Mucosa of descending colon (tissue), 3 donors: ENCODE results near the gene MYL9. TPM values are rescaled to one million over a fixed set of nuclear protein-coding genes. Genes with fewer than 3 reads are reported as not detected.

Experiments used
- ATAC-seq: fragments of 200-7000 bp; cut with Tn5 transposase; one replicate; pipeline ENCODE4 v1.9.1; 2020; ENCODE audit warnings: mild to moderate bottlenecking, moderate library complexity
- DNase-seq, 3 donors: peaks; one replicate each; pipeline ENCODE4 v3.0.0-alpha.2; 2020
- H3K36me3 ChIP-seq: fragments of 200-600 bp; one replicate; pipeline ENCODE4 v1.8.0; 2021; ENCODE audit warnings: low read depth, mild to moderate bottlenecking
- H3K4me1 ChIP-seq: fragments of 200-600 bp; one replicate; pipeline ENCODE4 v1.8.0; 2021; ENCODE audit warnings: low read depth, mild to moderate bottlenecking
- H3K4me3 ChIP-seq: fragments of 200-600 bp; one replicate; pipeline ENCODE4 v1.8.0; 2021; ENCODE audit warnings: mild to moderate bottlenecking
- H3K9me3 ChIP-seq: fragments of 200-600 bp; one replicate; pipeline ENCODE4 v1.8.0; 2021; ENCODE audit warnings: mild to moderate bottlenecking
- intact Hi-C, 2 donors: fragments of 100-400 bp; cut with DNase I in 1 of 2; cut with micrococcal nuclease in 1 of 2; formaldehyde crosslinking; loops; one replicate each; pipeline versions ENCODE4 v1.11.0 to v1.11.1; 2022; cut with DNase I, micrococcal nuclease
- total RNA-seq, 3 donors: library from RNA; stranded (reverse); fragmentation: NEBNext Ultra II Directional in 2 of 3; extraction: Animal tissue kit (Norgen Biotek cat#: 25700) in 2 of 3; gene quantifications; one replicate each; pipeline versions ENCODE4 v1.2.1 to v1.2.4, GENCODE V29; 2021 to 2023
- TF ChIP-seq, protein P1 (sequence below): fragments of 200-600 bp; IDR thresholded peaks from one replicate; pipeline ENCODE4 v1.8.0; 2022; ENCODE audit warnings: antibody characterized with exemption, mild to moderate bottlenecking
- donor health status: DM: no; HTN: no; CAD: no; lungs with moderate emphysema.
- donor health status: DM: no; HTN: no; CAD: no.
- donor health status: DM: no; HTN: yes; CAD: no.

MYL9 gene
- total RNA-seq, 3 donors from 2014 or later = 74.3 to 3,203 (median 259) TPM

DNA sequence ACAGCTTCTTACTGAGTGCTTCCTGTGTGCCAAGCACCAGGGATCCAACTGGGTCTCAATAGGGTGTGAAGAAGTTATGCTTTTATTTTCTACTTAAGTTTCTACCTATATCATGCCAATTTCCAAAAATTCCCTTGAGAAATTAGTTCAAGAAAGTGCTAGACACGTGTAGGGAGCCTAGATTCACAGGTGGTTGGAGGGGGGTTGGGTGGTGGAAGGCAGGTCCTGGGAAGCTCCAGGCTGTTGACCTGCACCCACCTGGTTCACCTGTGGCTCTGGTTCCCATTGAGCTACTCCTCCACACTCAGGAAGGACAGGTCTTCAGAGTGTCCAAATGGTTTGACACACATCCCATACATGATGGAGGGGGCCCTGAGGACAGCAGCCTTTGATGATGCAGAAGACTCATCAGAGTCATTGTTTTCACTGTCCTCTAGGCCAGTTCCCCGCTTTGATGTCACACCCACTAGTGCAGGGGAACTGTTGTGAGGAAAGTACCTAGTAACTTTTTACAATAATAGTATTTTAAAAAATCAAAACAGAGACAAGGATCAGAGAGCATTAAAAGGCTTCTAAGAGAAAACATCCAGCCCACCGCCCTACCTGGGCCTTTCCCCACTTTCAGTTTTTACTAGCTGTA, 39.8 kb upstream of the MYL9 start:
- TF ChIP-seq, protein P1, sequence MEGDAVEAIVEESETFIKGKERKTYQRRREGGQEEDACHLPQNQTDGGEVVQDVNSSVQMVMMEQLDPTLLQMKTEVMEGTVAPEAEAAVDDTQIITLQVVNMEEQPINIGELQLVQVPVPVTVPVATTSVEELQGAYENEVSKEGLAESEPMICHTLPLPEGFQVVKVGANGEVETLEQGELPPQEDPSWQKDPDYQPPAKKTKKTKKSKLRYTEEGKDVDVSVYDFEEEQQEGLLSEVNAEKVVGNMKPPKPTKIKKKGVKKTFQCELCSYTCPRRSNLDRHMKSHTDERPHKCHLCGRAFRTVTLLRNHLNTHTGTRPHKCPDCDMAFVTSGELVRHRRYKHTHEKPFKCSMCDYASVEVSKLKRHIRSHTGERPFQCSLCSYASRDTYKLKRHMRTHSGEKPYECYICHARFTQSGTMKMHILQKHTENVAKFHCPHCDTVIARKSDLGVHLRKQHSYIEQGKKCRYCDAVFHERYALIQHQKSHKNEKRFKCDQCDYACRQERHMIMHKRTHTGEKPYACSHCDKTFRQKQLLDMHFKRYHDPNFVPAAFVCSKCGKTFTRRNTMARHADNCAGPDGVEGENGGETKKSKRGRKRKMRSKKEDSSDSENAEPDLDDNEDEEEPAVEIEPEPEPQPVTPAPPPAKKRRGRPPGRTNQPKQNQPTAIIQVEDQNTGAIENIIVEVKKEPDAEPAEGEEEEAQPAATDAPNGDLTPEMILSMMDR = no peak
- H3K4me3 ChIP-seq = no peak overlapping the region
- no peak for DNase-seq
- intact Hi-C loops = no loop called here
- H3K9me3 ChIP-seq = no peaks in the 10 kb centered on the region
- no peak for ATAC-seq
- H3K4me1 ChIP-seq = no peaks in the 10 kb centered on the region
- peaks cover 4% of the 10 kb centered on the region for H3K36me3 ChIP-seq

DNA sequence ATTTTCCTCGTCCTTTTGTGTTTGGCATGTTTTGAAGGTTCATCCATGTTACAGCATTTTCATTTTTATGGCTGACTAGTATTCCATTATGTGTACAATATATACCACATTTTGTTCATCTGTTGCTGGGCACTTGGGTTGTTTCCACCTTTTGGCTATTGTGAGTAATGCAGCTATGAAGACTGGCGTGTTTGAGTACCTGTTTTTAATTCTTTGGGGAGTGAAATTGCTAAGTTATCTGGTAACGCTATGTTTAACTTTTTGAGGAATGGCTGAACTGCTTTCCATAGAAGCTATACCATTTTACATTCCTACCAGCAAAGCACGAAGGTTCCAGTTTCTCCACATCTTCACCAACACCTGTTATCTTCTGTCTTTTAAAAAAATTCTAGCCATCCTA, 37.0 kb upstream of the MYL9 start:
- ATAC-seq = no peak
- DNase-seq = no peak
- intact Hi-C loops = no loop called here
- TF ChIP-seq, protein P1 = no peak
- H3K4me1 ChIP-seq = no peaks in the 10 kb centered on the region
- no peaks in the 10 kb centered on the region for H3K36me3 ChIP-seq
- no peak overlapping the region for H3K4me3 ChIP-seq
- H3K9me3 ChIP-seq = no peaks in the 10 kb centered on the region

DNA sequence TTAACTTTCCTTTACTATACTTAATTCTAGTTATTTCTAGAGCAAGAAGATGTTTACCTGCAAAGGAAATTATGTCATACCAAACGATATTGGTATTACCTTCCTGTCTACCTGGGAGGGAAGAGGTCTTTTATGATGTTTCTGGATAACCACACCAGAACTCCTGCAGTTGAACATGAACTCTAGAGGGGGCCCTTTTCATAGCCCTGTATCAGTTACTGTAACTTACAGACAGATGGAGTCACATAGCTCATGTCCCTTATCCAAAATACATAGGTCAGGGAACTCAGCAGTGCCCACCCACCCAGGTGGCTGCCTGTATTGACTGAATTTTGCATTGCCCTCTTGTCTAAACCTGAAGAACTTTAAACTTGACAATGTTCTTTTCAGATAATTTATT, 35.1 kb upstream of the MYL9 start:
- H3K9me3 ChIP-seq = no peaks in the 10 kb centered on the region
- no peak for ATAC-seq
- TF ChIP-seq, protein P1 = no peak
- DNase-seq = no peak
- no peak overlapping the region for H3K4me3 ChIP-seq
- intact Hi-C loops = no loop called here
- H3K36me3 ChIP-seq = no peaks in the 10 kb centered on the region
- H3K4me1 ChIP-seq = no peaks in the 10 kb centered on the region

DNA sequence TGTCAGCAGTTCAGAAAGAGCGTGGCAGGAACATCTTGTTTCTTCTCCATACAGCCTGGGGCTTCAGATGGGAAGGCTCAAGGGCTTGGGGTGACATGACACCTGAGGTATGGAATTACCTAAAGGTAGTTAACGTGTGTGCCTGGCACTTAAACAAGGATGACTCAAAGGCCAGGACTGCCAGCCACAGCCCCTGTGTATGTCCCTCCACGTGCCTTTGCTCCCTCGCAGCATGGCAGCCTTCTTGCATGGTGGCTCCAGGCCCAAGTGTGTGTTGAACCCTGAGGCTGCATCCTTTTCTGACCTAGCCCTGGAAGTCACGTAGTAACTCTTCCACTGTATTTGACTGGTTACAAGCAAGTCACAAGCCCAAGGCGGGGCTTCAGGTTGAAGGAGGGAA, 33.6 kb upstream of the MYL9 start:
- H3K4me1 ChIP-seq = no peaks in the 10 kb centered on the region
- H3K36me3 ChIP-seq = no peaks in the 10 kb centered on the region
- TF ChIP-seq, protein P1 = no peak
- intact Hi-C loops = no loop called here
- H3K4me3 ChIP-seq = no peak overlapping the region
- H3K9me3 ChIP-seq = no peaks in the 10 kb centered on the region
- ATAC-seq (no peak), DNase-seq (no peak)

DNA sequence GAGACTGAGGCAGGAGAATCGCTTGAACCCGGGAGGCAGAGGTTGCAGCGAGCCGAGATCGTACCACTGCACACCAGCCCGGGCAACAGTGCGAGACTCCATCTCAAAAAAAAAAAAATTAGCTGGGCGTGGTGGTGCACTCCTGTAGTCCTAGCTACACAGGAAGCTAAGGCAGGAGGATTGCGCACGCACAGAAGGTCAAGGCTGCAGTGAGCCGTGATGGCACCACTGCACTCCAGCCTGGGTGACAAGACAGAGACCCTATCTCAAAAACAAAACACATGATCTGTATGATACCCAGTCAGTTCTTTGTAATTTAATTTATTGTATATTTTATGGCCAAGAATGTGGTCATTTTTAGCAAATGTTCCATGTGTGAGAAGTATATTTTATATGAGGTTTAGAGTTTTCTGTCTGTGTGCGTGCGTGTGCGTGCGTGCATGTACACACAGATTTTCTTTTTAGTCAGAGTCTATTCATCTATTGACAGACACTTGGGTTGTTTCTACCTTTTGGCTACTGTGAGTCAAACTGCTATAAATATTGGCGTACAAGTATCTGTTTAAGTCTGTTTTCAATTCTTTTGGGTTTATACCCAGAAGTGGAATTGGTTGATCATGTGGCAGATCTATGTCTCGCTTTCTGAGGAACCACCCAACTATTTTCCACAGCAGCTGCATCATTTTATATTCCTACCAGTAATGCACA, 22.2 kb upstream of the MYL9 start:
- Histone ChIP-seq H3K36me3 (no peaks in the 10 kb centered on the region), H3K4me3 (no peak overlapping the region), H3K9me3 (no peaks in the 10 kb centered on the region), H3K4me1 (no peaks in the 10 kb centered on the region)
- intact Hi-C loops = no loop called here
- TF ChIP-seq, protein P1 = no peak
- ATAC-seq (no peak), DNase-seq (no peak)
